Activated CD4-positive, alpha-beta T cell treated with anti-CD3 and anti-CD28 coated beads for 36 hours (primary cell): ENCODE results near the gene FOXC2. TPM values are rescaled to one million over a fixed set of nuclear protein-coding genes. Genes with fewer than 3 reads are reported as not detected.

Experiments used
- ATAC-seq: fragments of 200-7000 bp; cut with Tn5 transposase; one replicate; pipeline ENCODE4 v1.10.0; 2021; ENCODE audit warnings: mild to moderate bottlenecking, moderate library complexity
- CTCF ChIA-PET: fragments of 350-600 bp; sonication (Branson Sonifier 250); formaldehyde crosslinking; loops from one replicate; lab custom pipeline; 2021; ENCODE audit warnings: antibody characterized with exemption; lab: Charles Lee
- POLR2A ChIA-PET: fragments of 350-600 bp; sonication (Branson Sonifier 250); formaldehyde crosslinking; loops from one replicate; lab custom pipeline; 2021; ENCODE audit warnings: antibody characterized with exemption, inconsistent platforms; lab: Charles Lee
- DNase-seq: peaks from one replicate; pipeline ENCODE4 v3.0.0-alpha.2; 2020
- H3K27ac Mint-ChIP-seq: one replicate; pipeline ENCODE4 v1.8.0; 2021; ENCODE audit warnings: mixed read lengths
- H3K27me3 Mint-ChIP-seq: one replicate; pipeline ENCODE4 v1.8.0; 2021; ENCODE audit warnings: mixed read lengths
- H3K36me3 Mint-ChIP-seq: one replicate; pipeline ENCODE4 v1.8.0; 2021; ENCODE audit warnings: low read depth, mixed read lengths
- H3K4me1 Mint-ChIP-seq: one replicate; pipeline ENCODE4 v1.8.0; 2021; ENCODE audit warnings: mixed read lengths
- H3K4me3 Mint-ChIP-seq: one replicate; pipeline ENCODE4 v1.8.0; 2021; ENCODE audit warnings: mild to moderate bottlenecking, moderate library complexity, mixed read lengths
- H3K9me3 Mint-ChIP-seq: one replicate; pipeline ENCODE4 v1.8.0; 2021; ENCODE audit warnings: low read depth, mixed read lengths
- intact Hi-C, 2 experiments: fragments of 100-400 bp; cut with DNase I in 1 of 2; cut with micrococcal nuclease in 1 of 2; formaldehyde crosslinking; loops; one replicate each; pipeline versions ENCODE4 v1.14.2 to v1.15.1; 2022 to 2024; cut with DNase I, micrococcal nuclease
- total RNA-seq, 2 experiments: library from RNA; stranded (reverse); gene quantifications; one replicate each; pipeline ENCODE4 v1.2.3, GENCODE V29; 2021

The FOXC2 gene
- total RNA-seq, 2 experiments from 2014 or later = not detected

DNA sequence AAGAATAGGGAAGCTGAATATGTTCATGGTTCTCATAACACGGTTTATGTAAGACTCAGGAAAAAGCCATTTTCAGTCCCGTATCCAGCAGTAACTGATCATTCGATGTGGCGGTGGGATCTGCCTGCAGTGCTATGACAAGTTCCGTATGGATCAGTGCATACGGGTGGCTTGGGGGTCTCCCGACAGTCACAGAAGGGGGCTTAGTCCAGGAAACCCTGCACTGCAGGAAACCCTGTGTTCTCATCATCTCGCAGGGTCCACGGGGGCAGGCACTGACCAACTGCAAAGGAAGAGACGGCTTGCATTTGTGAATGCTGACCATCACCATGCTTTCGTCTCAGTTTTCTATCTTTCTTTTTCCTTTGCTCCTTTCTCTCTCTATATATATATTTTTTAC lies 19.3 kb upstream of the FOXC2 start:
- intact Hi-C loops = no loop called here
- peaks cover 38% of the 10 kb centered on the region for H3K36me3 Mint-ChIP-seq
- H3K4me3 Mint-ChIP-seq = no peak overlapping the region
- no peaks in the 10 kb centered on the region for H3K27me3 Mint-ChIP-seq
- ChIA-PET CTCF (no interaction called here), POLR2A (no interaction called here)
- no peaks in the 10 kb centered on the region for H3K9me3 Mint-ChIP-seq
- ATAC-seq = no peak
- DNase-seq = no peak
- peaks cover 10% of the 10 kb centered on the region for H3K4me1 Mint-ChIP-seq
- H3K27ac Mint-ChIP-seq = no peak overlapping the region

GRCh38 chr16:86549076-86549892 lies 17.3 kb upstream of the FOXC2 start:
- ATAC-seq (peak; percentile 94), DNase-seq (peak; percentile 62)
- Mint-ChIP-seq H3K4me1 (peaks cover 22% of the 10 kb centered on the region), H3K27ac (no peak overlapping the region), H3K9me3 (no peaks in the 10 kb centered on the region), H3K4me3 (no peak overlapping the region), H3K27me3 (no peaks in the 10 kb centered on the region), H3K36me3 (peaks cover 41% of the 10 kb centered on the region)
- intact Hi-C loops = no loop called here
- ChIA-PET CTCF (interaction anchor here (0.6 to 1.0 kb wide), 3 partner anchors 12 to 553 kb away, joined by 3 read pairs; no protein-coding TSS in a partner anchor), POLR2A (no interaction called here)

DNA sequence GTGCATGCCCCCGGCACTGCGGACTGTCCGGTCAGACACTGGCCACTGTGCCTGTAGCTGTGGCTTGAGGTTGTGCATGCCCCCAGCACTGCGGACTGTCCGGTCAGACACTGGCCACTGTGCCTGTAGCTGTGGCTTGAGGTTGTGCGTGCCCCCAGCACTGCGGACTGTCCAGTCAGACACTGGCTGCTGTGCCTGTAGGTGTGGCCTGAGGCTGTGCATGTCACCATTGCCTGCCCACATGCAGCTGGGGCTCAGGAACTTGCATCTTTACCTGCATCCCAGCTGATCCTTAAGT lies 16.8 kb upstream of the FOXC2 start:
- Mint-ChIP-seq H3K27me3 (no peaks in the 10 kb centered on the region), H3K4me3 (no peak overlapping the region), H3K9me3 (no peaks in the 10 kb centered on the region), H3K27ac (no peak overlapping the region), H3K36me3 (peaks cover 38% of the 10 kb centered on the region), H3K4me1 (peaks cover 22% of the 10 kb centered on the region)
- intact Hi-C loops = loop anchor here in 1 of 2 experiments (10.0 kb wide), 3 partner anchors 665 to 1525 kb away; partner anchors contain the start of genes GINS2 and KIAA0513
- ChIA-PET POLR2A (no interaction called here), CTCF (interaction anchor here (1.0 to 1.6 kb wide), 2 partner anchors 12 to 31 kb away, joined by 3 to 4 read pairs; no protein-coding TSS in a partner anchor)
- ATAC-seq (no peak), DNase-seq (no peak)

DNA sequence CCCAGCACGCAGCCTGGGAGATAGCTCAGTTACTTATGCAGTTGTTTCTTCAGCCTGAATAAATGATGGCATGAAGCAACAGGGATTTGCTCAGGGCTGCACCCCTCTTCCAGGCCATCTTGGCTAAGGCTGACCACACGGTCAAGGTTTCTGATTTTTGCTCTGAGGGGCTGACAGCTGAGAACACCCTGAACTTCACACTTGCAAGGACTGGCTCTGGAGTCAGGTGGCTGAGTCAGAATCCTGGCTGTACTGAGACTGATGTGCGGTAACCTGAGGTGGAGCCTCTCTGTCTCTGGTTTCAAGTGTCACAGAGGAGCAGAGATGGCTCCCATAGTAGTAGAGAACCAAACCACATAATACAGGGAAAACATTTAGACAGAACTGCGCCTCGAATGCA lies 16.3 kb upstream of the FOXC2 start:
- H3K4me3 Mint-ChIP-seq = no peak overlapping the region
- H3K27ac Mint-ChIP-seq = no peak overlapping the region
- DNase-seq = no peak
- H3K36me3 Mint-ChIP-seq = peaks cover 36% of the 10 kb centered on the region
- CTCF ChIA-PET = interaction anchor here (1.0 to 1.6 kb wide), 2 partner anchors 13 to 32 kb away, joined by 3 to 4 read pairs; no protein-coding TSS in a partner anchor
- no peak for ATAC-seq
- POLR2A ChIA-PET = no interaction called here
- no peaks in the 10 kb centered on the region for H3K9me3 Mint-ChIP-seq
- peaks cover 22% of the 10 kb centered on the region for H3K4me1 Mint-ChIP-seq
- H3K27me3 Mint-ChIP-seq = no peaks in the 10 kb centered on the region
- intact Hi-C loops = loop anchor here in 1 of 2 experiments (10.0 kb wide), 3 partner anchors 665 to 1525 kb away; partner anchors contain the start of genes GINS2 and KIAA0513

DNA sequence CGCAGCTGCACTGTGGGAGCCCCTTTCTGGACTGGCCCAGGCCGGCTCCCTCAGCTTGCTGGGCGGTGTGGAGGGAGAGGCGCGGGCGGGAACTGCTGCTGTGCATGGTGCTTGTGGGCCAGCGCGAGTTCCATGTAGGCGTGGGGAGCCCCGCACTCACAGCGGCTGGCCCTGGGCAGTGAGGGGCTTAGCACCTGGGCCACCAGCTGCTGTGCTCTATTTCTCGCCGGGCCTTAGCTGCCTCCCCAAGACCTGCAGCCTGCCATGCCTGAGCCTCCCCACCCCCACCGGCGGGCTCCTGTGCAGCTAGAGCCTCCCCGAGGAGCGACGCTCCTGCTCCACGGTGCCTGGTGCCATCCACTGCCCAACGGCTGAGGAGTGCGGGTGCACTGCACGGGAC lies 13.3 kb upstream of the FOXC2 start:
- ATAC-seq (no peak), DNase-seq (no peak)
- Mint-ChIP-seq H3K27ac (no peak overlapping the region), H3K4me3 (peak overlapping the region; percentile 77), H3K36me3 (peaks cover 16% of the 10 kb centered on the region), H3K4me1 (peaks cover 22% of the 10 kb centered on the region), H3K27me3 (peaks cover 3% of the 10 kb centered on the region), H3K9me3 (no peaks in the 10 kb centered on the region)
- ChIA-PET CTCF (interaction anchor here (1.9 kb wide), 1 partner anchor 11 kb away, joined by 9 read pairs; no protein-coding TSS in a partner anchor), POLR2A (no interaction called here)
- intact Hi-C loops = loop anchor here in 1 of 2 experiments (10.0 kb wide), 3 partner anchors 669 to 1529 kb away; partner anchors contain the start of genes GINS2 and KIAA0513

DNA sequence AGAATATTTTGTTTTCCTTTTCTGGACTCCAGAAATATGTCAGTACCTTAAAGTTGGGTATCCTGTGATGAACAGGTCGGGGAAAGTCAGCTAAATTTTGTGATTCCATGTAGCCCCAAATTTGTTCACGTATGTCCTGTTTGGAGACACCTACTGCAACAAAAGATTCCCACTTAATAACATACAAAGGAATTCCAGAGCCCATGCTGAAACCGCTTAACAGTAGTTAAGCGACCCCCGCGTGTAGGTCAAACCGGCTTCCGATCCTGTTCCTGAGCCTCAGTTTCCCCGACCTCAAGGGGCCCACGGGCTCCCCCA lies 12.1 kb upstream of the FOXC2 start:
- ChIA-PET CTCF (interaction anchor here (0.7 to 1.9 kb wide), 3 partner anchors 10 to 411 kb away, joined by 3 to 9 read pairs (median 3); no protein-coding TSS in a partner anchor), POLR2A (interaction anchor here (0.6 kb wide), 1 partner anchor 110 kb away, joined by 3 read pairs; no protein-coding TSS in a partner anchor)
- Mint-ChIP-seq H3K9me3 (no peaks in the 10 kb centered on the region), H3K27ac (peak overlapping the region; percentile 93), H3K36me3 (peaks cover 16% of the 10 kb centered on the region), H3K4me3 (peak overlapping the region; percentile 77), H3K4me1 (peaks cover 13% of the 10 kb centered on the region), H3K27me3 (peaks cover 6% of the 10 kb centered on the region)
- DNase-seq (no peak), ATAC-seq (no peak)
- intact Hi-C loops = loop anchor here in 1 of 2 experiments (2.0 to 10.0 kb wide), 6 partner anchors 670 to 1530 kb away; partner anchors contain the start of genes C16orf95, FBXO31, GINS2 and KIAA0513

DNA sequence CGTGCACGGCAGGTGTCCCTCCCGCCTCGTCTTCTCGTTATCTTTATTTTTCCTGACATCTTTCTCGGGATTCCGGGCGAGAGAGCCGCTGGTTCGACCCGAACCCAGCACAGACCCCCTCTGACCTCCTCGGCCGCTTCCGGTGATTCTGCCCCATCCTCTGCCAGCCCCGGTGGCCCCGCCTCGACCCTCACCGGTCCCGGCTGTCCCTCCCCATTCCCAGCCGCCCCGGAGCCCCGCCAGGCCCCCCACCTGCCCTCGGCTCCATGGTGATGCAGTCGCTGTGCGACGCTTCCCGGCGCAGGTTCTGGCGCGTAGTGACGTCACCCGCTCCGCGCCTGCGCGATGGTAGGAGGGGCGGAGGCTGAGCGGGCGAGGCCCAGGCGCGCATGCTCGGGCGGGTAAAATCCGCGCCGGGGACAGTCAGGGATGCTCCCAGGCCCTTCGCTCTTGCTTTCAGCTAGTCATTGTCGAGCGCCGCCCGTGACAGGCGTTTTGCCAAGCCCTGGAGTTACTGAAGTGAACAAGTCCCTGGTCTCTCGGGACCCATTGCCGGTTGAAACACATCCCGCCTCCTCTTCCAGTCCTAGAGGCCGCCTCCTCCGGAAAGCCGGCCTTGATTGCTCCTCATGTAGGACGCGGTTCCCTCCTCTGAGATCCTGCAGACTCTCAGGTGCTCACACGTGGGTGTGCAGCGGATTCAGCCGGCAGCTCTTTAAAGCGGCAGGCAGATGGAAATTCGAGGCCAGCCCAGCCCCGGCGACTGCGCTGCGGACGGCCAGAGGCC lies 11.5 kb upstream of the FOXC2 start, which contains the start of gene MTHFSD:
TSS of gene MTHFSD (minus strand) at position 319 of the 787 bp plus-strand sequence. CDS start at position 268, 51 bp downstream.
- peak; percentile 95 for ATAC-seq
- POLR2A ChIA-PET = interaction anchor here (0.6 kb wide), 1 partner anchor 109 kb away, joined by 3 read pairs; no protein-coding TSS in a partner anchor
- intact Hi-C loops = loop anchor here in 1 of 2 experiments (1.0 to 10.0 kb wide), 8 partner anchors 670 to 1530 kb away; partner anchors contain the start of genes C16orf95, COX4I1, EMC8 and FBXO31

GRCh38 chr16:86555704-86556075 lies 10.9 kb upstream of the FOXC2 start:
- ATAC-seq (no peak), DNase-seq (no peak)
- ChIA-PET CTCF (interaction anchor here (1.5 kb wide), 1 partner anchor 9 kb away, joined by 7 read pairs; no protein-coding TSS in a partner anchor), POLR2A (no interaction called here)
- Mint-ChIP-seq H3K4me1 (peaks cover 13% of the 10 kb centered on the region), H3K4me3 (peak overlapping the region; percentile 77), H3K27ac (peak overlapping the region; percentile 93), H3K36me3 (peaks cover 14% of the 10 kb centered on the region), H3K27me3 (peaks cover 8% of the 10 kb centered on the region), H3K9me3 (no peaks in the 10 kb centered on the region)
- intact Hi-C loops = loop anchor here in 1 of 2 experiments (1.0 to 10.0 kb wide), 9 partner anchors 109 to 1531 kb away; partner anchors contain the start of genes C16orf95, COX4I1, EMC8 and FBXO31

More for the DNA sequence above, 11.5 kb upstream of the FOXC2 start, which contains the start of gene MTHFSD:
- CTCF ChIA-PET = interaction anchor here (0.7 to 1.9 kb wide), 3 partner anchors 9 to 411 kb away, joined by 3 to 9 read pairs (median 7); no protein-coding TSS in a partner anchor
- Mint-ChIP-seq H3K36me3 (peaks cover 16% of the 10 kb centered on the region), H3K9me3 (no peaks in the 10 kb centered on the region), H3K27me3 (peaks cover 6% of the 10 kb centered on the region), H3K4me3 (peak within 1 kb of the TSS; percentile 77), H3K27ac (peak within 1 kb of the TSS; percentile 93), H3K4me1 (peaks cover 13% of the 10 kb centered on the region)
- DNase-seq = peak; percentile 97

GRCh38 chr16:86556576-86556975 lies 10.1 kb upstream of the FOXC2 start:
- Mint-ChIP-seq H3K27me3 (peaks cover 11% of the 10 kb centered on the region), H3K27ac (no peak overlapping the region), H3K9me3 (no peaks in the 10 kb centered on the region), H3K36me3 (peaks cover 14% of the 10 kb centered on the region), H3K4me3 (peak overlapping the region; percentile 77), H3K4me1 (peaks cover 13% of the 10 kb centered on the region)
- intact Hi-C loops = loop anchor here in 1 of 2 experiments (1.0 to 10.0 kb wide), 4 partner anchors 108 to 1532 kb away; partner anchors contain the start of genes GINS2 and KIAA0513
- CTCF ChIA-PET = interaction anchor here (1.0 to 1.5 kb wide), 2 partner anchors 8 to 507 kb away, joined by 3 to 7 read pairs; no protein-coding TSS in a partner anchor
- no peak for DNase-seq
- ATAC-seq = no peak
- POLR2A ChIA-PET = no interaction called here

- POLR2A ChIA-PET = no interaction called here
- Mint-ChIP-seq H3K9me3 (no peaks in the 10 kb centered on the region), H3K36me3 (peaks cover 10% of the 10 kb centered on the region), H3K27me3 (peaks cover 16% of the 10 kb centered on the region), H3K27ac (no peak overlapping the region), H3K4me3 (no peak overlapping the region), H3K4me1 (peaks cover 9% of the 10 kb centered on the region)
- CTCF ChIA-PET = interaction anchor here (0.5 kb wide), 1 partner anchor 767 kb away, joined by 3 read pairs; no protein-coding TSS in a partner anchor
- DNase-seq = no peak
- intact Hi-C loops = loop anchor here in 1 of 2 experiments (10.0 kb wide), 3 partner anchors 673 to 1533 kb away; partner anchors contain the start of genes GINS2 and KIAA0513
- no peak for ATAC-seq
These were observed 9.0 kb upstream of the FOXC2 start for GRCh38 chr16:86557587-86557986.
